Hepatocyte (in vitro differentiated cells): ENCODE measurements around the gene TCFL5.

Source experiments
- CTCF ChIP-seq: fragments of 200-600 bp; sonication (generic); IDR thresholded peaks from 2 replicates; pipeline ENCODE4 v1.5.1; 2016; ENCODE audit warnings: antibody characterized with exemption, mild to moderate bottlenecking; ENCODE audit not compliant: poor library complexity
- EZH2 ChIP-seq: fragments of 200-600 bp; sonication (generic); IDR thresholded peaks from 2 replicates; pipeline ENCODE4 v1.6.1; 2016; ENCODE audit warnings: antibody characterized with exemption, mild to moderate bottlenecking, borderline replicate concordance

GRCh38 chr20:62907384-62908317 is 46.0 kb upstream of the TCFL5 start:
- TF ChIP-seq CTCF = peak; percentile 39
- TF ChIP-seq EZH2 = no peak
